ENCODE measurements around the gene RGMA.

DNA sequence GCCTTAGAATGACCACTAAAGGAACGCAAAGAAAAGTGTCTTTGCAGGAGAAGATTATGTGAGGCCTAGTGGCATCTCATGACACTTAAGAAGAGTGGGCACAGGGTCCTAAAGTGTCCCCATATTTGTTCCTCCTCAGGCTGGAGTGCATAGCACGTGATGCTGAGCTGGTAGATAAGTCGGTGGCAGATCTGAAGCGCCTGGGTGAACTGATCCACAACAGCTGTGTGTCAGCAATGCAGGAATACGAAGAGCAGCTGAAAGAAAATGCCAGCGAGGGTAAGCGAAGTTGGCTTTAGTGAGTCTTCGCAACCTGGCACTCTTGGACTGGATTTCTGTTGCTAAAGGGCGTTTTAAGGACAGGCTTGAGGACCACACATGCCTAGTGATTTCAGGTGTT, 96.3 kb downstream of the RGMA start:
- no peak for TF ChIP-seq SIN3A (IDR thresholded peaks at IDR 0.05; ENCODE audit: borderline replicate concordance, insufficient read depth, low read length)
- TF ChIP-seq POLR2AphosphoS5 (IDR thresholded peaks at IDR 0.05; ENCODE audit: low read depth, low read length), result no peak
- no peak for TF ChIP-seq TAF1 (IDR thresholded peaks at IDR 0.05; ENCODE audit: borderline replicate concordance, insufficient read depth, low read length)

Data from PFSK-1 (cell line).